NCI-H82 (cell line): Measurements from ENCODE around the gene RBM33.

Source experiments
- DNase-seq: peaks from one replicate; lab custom pipeline; 2025; lab: John Stamatoyannopoulos, UW

Gene RBM33

DNA sequence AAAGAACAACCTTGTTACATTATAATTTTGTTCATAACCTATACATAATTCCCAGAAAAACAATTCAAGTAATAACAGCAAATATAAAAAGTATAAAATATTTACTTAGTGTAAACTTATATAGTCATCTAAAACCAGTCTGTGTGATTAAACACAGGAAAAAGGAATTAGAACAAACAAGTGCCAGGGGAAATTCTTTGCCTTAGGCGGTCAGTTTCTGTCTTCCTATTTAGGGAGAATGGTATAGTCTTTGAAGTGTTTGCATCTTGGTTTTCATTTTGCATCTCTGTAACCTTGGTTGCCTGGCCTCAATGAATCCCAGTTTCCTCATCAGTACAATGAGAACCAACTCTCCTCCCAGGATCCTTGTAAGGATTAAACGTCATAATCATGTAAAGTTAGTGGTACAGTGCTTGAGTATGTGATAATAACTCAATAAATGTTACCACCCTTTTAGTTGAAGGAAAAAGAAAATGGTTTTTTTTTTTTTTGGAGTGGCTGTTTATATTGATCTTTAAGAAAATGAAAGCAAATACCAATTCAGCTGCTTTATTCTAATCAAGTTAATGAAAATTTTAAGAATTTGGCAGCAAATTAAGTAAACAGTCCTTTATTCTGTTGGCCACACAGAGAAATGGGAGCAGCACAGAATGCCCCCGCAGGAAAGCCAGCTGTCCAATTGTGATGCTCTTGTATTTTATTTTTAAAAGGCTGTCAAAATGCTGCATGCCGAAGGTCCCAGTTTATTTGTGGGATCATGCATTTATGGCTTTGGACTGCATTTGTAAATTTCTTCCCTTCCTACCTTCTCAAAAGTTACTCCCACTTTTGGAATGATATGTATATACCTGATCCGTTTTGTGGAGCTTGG lies 106.0 kb downstream of the RBM33 start:
- DNase-seq, result no peak

- no peak for DNase-seq
Measured at GRCh38 chr7:155751409-155751808, 106.9 kb downstream of the RBM33 start.

- no peak for DNase-seq
Measured at GRCh38 chr7:155752756-155753445, 108.4 kb downstream of the RBM33 start.

DNA sequence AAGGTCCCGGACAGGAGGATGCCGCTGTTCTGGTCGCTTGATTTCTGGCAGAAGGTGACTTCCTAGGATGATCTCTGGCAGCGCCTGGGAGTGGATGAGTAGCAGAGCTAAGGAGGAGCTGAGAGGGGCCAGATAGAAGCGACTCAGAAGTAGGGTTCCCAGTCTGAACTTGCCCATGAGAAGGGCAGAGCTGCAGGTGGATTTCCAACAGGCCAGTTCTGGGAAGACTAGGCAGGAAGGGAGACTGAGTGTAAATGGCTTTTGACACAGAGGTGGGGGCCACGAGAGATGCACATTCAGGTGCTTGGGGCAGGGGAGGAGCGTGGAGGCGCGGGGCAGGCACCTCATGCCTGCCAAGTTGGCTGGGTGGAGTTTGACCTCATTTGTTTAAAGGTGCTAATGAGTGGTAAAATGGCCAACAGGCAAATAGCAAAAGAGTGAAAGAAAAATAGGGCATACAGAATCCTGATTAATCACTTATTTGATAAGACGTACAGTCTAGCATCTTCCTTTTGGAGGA lies 109.0 kb downstream of the RBM33 start:
- DNase-seq, result no peak

GRCh38 chr7:155754165-155754564 lies 109.7 kb downstream of the RBM33 start:
- DNase-seq, result no peak

DNA sequence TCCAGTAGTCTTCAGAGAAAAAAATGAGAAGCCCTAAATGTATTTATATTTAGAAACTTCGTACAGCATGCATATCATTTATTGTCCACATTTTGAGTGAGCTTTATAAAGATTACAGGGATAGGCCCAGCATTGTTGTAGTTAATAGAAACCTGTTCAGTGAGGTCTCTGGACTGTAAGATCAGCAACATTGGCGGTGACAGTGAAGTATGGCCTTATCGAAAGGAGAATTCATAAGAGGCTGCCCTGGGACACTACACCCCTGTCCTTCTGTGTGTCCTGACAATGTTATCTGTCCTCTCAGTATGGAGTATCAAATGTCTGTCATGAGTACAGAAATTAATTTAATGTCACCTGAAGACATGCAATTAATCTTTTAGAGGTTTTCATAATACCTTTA lies 110.6 kb downstream of the RBM33 start:
- no peak for DNase-seq

GRCh38 chr7:155756322-155756721 lies 111.9 kb downstream of the RBM33 start:
- DNase-seq, result no peak

DNA sequence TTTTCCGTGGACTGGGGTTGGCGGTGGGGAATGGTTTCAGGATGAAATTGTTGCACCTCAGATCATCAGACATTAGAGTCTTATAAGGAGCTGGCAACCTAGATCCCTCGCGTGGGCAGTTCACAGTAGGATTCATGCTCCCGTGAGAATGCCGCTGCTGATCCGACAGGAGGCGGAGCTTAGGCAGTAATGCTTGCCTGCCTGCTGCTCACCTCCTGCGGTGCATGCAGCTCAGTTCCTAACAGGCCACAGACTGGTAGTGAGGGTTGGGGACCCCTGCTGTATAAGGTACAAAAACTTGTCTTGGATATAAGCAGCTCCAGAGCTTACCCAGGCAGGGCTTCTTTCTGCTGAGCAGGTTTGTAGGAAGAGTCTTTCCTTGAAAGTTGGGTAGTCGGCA lies 113.9 kb downstream of the RBM33 start:
- no peak for DNase-seq

- no peak for DNase-seq
Measured at GRCh38 chr7:155759740-155760430, 115.4 kb downstream of the RBM33 start.

DNA sequence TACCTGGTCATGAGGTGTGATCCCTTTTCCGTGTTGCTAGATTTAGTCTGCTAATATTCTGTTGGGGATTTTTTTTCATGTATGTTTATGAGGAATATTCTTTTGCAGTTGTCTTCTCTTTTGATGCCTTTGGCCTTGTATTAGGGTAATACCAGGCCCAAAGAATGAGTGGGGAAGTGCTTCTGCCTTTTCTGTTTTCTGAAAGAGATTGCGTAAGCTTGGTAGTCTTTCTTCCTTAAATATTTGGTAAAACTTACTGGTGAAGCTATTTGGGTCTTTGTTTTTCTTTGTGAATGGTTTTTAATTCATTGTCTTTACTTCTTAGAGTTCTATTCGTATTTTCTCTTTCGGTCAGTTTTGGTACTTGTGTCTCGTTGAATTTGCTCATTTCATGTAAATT lies 116.7 kb downstream of the RBM33 start:
- no peak for DNase-seq

GRCh38 chr7:155762036-155762435 lies 117.6 kb downstream of the RBM33 start:
- DNase-seq, result no peak

DNA sequence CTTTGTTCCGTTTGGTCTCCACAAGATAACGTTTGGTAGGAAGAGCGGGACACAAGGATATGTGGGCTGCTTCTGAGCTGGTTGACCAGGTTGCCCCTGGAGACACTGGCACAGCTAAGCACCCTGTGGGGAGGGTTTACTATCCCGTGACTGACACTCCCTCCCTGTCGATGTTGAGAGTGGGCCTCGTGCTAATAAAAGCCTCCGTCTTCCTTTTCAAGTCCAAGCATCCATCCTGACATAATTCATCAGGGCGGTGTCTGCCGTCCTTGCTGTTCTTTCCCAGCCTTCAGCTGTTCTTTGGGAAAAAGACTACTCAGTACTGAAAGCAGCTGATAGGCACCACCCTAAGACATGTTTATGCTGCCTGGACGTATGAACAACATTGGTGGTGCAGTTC lies 118.2 kb downstream of the RBM33 start:
- no peak for DNase-seq

GRCh38 chr7:155763122-155763521 lies 118.7 kb downstream of the RBM33 start:
- DNase-seq, result no peak

GRCh38 chr7:155763691-155764437 lies 119.4 kb downstream of the RBM33 start:
- no peak for DNase-seq

DNA sequence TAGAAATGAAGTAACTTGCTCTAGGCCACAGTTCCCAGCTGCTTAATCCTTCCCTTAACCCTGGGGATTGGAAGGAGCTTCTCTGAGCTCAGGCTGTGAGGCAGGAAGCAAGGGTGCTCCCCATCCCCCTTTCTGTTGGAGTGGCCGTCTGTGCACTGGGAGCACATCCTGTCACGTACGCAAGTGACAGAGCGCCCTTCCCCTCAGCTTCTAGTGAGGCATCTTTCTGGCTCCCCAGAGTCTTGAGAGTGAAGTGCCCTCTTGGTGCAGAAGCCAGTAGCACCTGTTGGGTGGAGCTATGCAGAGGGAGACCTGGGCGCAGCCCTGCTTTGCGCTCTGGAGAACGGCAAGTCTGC lies 120.0 kb downstream of the RBM33 start:
- no peak for DNase-seq

DNA sequence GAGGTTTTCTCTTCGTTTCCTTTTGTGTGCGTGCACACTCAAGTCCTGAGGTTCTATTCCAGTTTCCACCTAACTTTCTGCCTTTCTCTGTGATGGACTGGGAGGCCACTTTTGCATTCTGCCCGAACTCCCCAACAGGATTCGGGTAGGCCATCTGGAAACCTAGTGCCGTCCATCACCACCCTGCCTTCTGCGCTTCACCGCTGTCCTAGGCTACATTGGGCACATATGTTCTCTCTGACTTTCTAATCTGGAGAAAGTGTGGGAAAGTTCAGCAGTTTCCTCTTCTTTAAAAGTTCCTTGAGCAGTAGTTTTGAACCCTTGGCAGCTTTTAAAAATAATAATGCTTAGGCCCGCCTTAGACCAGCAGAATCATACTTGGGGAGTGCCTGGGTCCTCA lies 121.0 kb downstream of the RBM33 start:
- DNase-seq, result no peak

DNA sequence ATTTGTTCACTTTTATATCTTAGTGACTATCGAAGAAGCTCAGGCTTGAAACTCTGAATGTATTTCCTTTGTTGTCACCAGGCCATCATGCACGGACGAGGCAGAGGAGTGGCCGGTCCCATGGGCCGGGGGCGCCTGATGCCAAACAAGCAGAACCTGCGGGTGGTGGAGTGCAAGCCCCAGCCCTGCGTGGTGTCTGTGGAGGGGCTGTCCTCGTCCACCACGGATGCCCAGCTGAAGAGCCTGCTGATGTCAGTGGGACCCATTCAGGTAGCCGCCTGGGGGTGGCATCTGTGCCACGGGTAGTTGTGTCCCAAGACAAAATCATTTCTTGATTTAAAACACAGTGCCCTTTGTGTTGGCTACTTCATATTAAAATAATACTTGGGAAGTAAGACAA lies 121.9 kb downstream of the RBM33 start:
- no peak for DNase-seq

GRCh38 chr7:155766966-155767916 lies 122.8 kb downstream of the RBM33 start:
- DNase-seq, result no peak

GRCh38 chr7:155769701-155770100 lies 125.2 kb downstream of the RBM33 start:
- no peak for DNase-seq

DNA sequence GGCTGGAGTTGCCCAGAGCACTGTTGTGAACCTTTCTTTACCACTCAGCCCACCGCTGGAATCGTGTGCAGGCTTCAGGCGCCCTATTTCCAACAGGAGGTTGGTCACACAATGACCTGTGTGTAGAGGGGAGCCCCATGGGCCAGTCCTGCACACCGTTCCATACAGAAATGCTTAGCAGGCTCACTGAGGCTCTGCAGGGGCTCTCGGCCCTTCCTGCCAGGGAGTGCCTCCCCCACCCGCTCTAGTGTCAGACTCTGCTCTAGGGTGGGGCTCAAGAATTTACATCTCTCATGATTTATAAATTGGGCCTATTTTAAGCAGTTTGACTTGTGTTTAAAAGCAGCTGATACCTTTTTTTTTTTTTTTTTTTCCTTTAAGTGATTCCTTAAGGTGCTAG lies 125.8 kb downstream of the RBM33 start:
- DNase-seq, result no peak

DNA sequence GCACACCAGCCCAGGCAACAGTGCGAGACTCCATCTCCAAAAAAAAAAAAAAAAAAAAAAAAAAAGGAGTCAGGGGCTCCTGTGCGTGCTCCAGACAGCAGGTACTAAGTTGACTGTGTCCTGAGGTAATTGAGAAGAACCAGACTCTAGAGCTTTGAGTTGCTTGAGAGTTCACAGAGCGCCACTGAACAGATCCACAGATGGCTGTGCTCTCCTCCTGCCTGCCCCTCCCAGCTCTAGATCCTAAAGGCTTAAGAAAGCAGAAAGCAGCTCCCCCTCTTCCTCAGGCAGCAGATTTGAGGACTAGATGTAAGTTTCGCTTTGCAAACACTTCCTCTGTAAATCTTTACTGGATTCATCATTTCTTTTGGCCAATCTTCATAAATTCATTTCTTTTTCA lies 129.1 kb downstream of the RBM33 start:
- no peak for DNase-seq
